HG03139 (cell line): ENCODE measurements around the gene GALNT18.

Source experiments
- ATAC-seq: cut with Tn5 transposase; IDR thresholded peaks from one replicate; pipeline ENCODE4 v1.9.1; 2021; ENCODE audit not compliant: unreplicated experiment

The GALNT18 gene

DNA sequence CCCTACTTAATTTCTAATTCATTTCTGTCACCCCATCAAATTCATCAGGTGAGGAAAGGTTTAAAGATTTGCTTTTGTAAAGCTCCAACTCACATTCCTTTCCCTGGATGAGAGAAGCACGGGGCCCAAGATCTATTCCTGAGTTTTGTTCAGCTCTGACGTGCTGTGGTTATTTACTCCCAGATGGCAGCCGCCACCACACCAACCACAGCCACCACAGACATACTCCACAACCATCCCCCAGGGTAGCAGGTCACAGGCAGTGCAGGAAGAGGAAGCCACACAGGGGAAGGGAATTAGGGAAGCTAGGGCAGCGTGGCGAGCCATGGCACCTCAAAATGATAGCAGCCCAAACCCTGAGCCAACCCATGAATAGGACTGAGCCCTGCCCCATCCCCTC is 205.3 kb downstream of the GALNT18 start:
- ATAC-seq, result no peak

DNA sequence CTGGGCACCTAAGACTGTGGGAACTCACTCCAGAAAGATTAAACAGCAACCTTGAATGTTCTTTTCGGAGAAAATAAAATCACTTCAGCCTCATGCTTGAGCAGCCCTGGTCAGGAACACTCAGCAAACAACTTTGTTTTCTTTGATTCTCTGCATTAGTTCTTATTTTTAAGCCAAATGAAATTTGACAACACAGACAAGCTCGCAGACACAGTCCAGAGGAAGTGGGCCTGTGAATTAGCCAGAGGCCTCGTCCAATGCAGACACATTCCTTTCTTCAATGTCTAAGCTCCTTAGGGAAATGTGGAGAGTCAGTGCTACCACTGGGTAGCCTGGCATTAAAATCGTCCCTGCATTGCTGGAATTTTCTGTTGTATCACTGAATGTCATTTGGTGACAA is 205.9 kb downstream of the GALNT18 start:
- ATAC-seq, result no peak

- ATAC-seq, result no peak
Observed at GRCh38 chr11:11414996-11415395, 206.8 kb downstream of the GALNT18 start.

GRCh38 chr11:11413776-11414175 is 208.0 kb downstream of the GALNT18 start:
- ATAC-seq, result no peak

- ATAC-seq, result no peak
Observed at GRCh38 chr11:11411401-11411985, 210.3 kb downstream of the GALNT18 start.

GRCh38 chr11:11409901-11410300 is 211.9 kb downstream of the GALNT18 start:
- ATAC-seq, result no peak

DNA sequence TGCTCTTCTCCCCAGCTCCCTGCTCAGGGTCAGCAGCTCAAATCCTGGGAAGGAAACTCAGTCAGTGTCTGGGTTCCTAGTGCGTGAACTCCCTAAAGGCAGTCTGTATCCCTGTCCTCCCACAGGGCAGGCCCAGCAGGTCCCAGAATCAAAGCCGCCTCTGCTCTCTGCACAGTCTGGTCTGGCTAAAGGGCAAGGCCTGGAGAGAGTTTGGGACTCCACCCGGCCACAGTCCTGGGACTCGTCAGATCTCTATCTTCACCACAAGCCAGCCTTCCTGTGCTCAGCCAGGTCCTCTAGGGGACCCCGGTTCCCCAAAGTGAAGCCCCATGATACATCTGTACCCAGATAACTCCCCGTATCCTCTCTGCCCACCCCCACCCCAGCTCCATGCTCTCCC is 212.6 kb downstream of the GALNT18 start:
- ATAC-seq, result no peak

GRCh38 chr11:11408436-11409221 is 213.2 kb downstream of the GALNT18 start:
- no peak for ATAC-seq

- no peak for ATAC-seq
Observed at GRCh38 chr11:11407763-11408084, 214.1 kb downstream of the GALNT18 start.

DNA sequence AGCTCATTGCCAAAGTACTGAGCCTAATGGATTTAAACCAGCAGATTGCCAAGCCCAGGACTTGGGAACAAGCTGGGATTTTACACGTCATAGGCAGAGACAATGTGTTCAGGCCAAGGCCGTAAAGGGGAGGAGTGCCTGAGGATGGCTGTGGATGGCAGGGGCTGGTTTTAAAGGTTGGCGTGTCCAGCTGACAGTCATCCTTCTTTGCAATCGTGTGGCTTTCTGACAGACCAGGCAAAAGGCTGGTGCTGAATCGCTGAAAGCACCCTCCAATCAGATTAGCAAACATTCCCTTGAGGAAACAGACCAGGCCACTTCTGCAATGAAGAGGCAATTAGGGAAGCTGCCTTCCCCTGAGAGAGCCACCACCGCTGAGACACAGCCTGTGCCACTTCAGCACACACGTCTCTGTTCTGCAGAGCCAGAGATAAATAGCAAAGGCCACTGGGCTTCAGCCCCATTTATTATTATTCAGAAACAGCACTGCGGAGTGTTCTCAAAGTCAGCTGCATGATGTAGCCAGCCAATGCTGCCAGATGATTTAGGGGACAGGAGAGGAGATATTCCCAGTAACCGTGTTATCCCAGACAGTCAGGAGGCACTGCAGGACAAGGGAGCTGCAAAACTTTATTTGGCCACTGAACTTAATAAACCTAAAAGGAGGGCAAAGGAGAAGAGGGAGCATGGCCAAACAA is 214.6 kb downstream of the GALNT18 start:
- ATAC-seq, result no peak

DNA sequence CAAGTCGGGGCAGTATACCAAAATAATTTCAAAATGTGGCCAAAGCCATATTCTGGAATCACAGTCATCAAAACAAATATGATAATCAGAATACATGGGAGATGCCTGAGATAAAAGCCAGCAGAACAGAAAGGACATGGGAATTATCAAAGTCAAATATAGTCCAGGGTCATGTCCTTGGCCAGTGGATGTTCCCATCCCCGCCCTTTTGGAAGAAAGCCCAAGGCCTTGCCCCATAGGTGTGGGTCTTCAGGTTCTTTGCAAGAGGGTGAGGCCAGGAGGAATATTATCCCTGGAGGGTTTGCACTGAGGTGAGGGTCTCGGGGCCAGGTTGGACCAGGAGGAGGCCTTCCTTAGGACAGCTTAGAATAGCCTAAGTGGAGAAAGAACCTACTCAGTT is 215.2 kb downstream of the GALNT18 start:
- ATAC-seq, result no peak

- no peak for ATAC-seq
Observed at GRCh38 chr11:11403763-11404725, 217.8 kb downstream of the GALNT18 start.

DNA sequence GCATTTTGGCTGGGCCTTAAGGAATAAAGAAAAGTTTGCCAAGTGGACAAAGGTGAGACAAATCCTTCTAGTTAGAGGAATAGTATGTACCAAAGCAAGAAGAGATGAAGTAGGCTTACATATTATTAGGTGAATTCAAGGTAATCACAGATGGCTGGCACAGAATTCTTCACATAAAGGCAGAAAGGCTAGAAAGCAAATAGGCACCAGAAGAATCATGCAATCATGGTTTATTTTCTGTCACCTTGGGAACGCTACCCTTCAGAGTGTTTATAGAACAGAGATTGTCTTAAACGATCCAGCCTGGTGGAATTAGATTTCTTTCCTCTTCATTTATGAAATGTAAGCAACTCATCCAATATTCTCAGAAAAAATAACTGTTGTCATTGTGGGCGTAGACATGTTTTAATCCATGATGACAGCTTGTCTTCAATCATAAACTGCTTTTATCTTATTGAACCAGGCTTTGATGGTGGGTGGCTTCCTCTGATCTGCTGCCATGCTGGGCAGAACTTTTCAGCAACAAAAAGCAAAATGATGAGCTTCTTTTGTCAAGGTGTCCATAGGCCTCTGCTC is 219.8 kb downstream of the GALNT18 start:
- no peak for ATAC-seq

DNA sequence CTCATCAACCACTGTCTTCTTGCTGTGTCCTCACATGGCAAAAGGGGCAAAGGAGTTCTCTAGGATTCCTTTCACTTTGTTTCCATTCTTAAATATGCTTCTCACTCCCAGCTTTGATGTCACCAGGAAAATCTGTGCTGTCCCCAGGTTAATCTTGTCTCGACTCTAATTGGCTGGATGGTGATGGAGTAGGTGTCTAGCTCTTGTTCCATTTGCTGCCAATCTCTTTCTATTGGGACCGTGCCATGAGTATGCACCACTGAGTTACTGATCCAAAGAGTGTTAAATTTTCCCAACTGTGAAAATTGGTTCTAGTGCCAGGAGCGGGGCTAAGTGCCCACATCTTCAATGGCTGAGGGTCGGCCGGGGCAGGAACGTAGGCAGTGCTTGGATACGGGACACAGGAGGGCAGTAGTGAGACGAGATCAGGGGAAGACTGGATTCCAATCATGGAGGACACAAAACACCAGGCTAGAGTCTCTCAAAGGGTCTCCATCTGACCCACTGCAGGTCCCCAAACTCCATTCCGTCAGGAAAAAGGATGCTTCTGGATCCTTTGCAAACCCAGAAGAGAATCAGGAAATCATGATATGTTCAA is 221.1 kb downstream of the GALNT18 start:
- ATAC-seq, result no peak

- ATAC-seq, result no peak
Observed at GRCh38 chr11:11400121-11400520, 221.7 kb downstream of the GALNT18 start.

DNA sequence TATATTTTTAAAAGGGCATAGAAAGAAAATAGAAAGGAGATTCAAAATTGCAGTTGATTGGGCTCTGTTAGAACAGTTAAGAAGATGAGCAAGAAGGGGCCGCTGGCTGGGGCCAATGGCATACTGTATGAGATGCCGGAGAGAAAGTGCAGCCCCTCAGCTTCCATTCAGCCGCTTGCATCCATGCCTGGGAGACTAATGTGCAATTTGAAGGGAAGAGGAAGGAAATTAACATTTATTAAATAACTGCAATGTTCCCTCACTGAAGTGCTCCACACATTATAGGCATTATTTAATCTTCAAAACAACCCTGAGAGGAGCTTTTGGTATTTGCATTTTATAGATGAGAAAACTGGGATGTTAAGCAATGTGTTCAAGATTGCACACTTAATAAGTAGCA is 224.0 kb downstream of the GALNT18 start:
- no peak for ATAC-seq

DNA sequence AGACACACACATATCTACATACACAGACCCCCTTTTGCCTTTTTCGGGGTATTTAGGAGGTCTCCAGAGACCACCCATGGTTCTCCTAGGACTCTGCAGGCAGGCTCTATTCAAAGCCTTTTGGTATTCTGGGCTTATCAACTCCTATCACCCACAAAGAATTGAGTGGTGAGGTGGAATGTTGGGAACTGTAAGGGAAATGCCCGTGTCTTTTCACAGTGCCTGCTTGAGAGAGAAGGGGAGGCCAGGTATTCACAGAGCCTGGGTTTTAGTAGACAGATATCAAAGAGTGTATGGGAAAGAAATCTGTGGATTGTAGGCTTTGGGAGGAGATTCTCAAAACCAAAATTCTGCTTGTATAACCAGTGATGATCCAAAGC is 224.8 kb downstream of the GALNT18 start:
- no peak for ATAC-seq

- ATAC-seq, result no peak
Observed at GRCh38 chr11:11396301-11397035, 225.3 kb downstream of the GALNT18 start.

- no peak for ATAC-seq
Observed at GRCh38 chr11:11395126-11395525, 226.7 kb downstream of the GALNT18 start.

GRCh38 chr11:11394241-11394640 is 227.6 kb downstream of the GALNT18 start:
- no peak for ATAC-seq
